SK-N-SH (cell line): ENCODE data around the gene GABRQ.
"Not testable (repeated sequence)": the region's sequence is repeated elsewhere in the genome, so short reads cannot be mapped to it uniquely, and the experiment has no call there.

Experiments
- CTCF ChIP-seq: fragments of 200-600 bp; sonication (generic); IDR thresholded peaks from 2 replicates; pipeline ENCODE4 v1.6.1; 2017; ENCODE audit warnings: antibody characterized with exemption, mild to moderate bottlenecking, moderate library complexity
- EZH2phosphoT487 ChIP-seq: fragments of 200-600 bp; sonication (generic); IDR thresholded peaks from 2 replicates; pipeline ENCODE4 v1.6.1; 2017; ENCODE audit warnings: low read depth, mixed run types, mild to moderate bottlenecking, antibody characterized with exemption, moderate library complexity, borderline replicate concordance
- FOXM1 ChIP-seq: IDR thresholded peaks from 2 replicates; pipeline ENCODE4 v1.4.0; 2012; ENCODE audit warnings: low read depth, mild to moderate bottlenecking
- JUND ChIP-seq: IDR thresholded peaks from 2 replicates; pipeline ENCODE4 v1.4.0; 2012
- NFIC ChIP-seq: IDR thresholded peaks from 2 replicates; pipeline ENCODE4 v1.4.0; 2012; ENCODE audit warnings: borderline replicate concordance
- NRF1 ChIP-seq: IDR thresholded peaks from 2 replicates; pipeline ENCODE4 v1.6.1; 2012; ENCODE audit warnings: low read depth, mild to moderate bottlenecking, low read length
- RCOR1 ChIP-seq: fragments of 150-350 bp; IDR thresholded peaks from 2 replicates; pipeline ENCODE4 v1.6.1; 2017; ENCODE audit warnings: antibody characterized with exemption, low read length
- REST ChIP-seq: IDR thresholded peaks from 2 replicates; pipeline ENCODE4 v1.6.1; 2012; ENCODE audit warnings: mild to moderate bottlenecking, low read depth, low read length, moderate library complexity
- SMC3 ChIP-seq: IDR thresholded peaks from 2 replicates; pipeline ENCODE4 v1.6.1; 2012; ENCODE audit warnings: low read depth, low read length, improper control_type of control experiment
- USF1 ChIP-seq: IDR thresholded peaks from 2 replicates; pipeline ENCODE4 v1.4.0; 2012; ENCODE audit warnings: low read depth, borderline replicate concordance
- ZBTB33 ChIP-seq: IDR thresholded peaks from 2 replicates; pipeline ENCODE4 v1.4.0; 2012; ENCODE audit warnings: low read depth, borderline replicate concordance

- TF ChIP-seq CTCF, FOXM1, USF1, RCOR1, JUND, SMC3, EZH2phosphoT487, NFIC, REST, NRF1, ZBTB33: not testable (repeated sequence)
Measured at GRCh38 chrX:152700390-152700789, 62.7 kb downstream of the GABRQ start.
